ENCODE measurements around the gene ABHD8.

Gene ABHD8

DNA sequence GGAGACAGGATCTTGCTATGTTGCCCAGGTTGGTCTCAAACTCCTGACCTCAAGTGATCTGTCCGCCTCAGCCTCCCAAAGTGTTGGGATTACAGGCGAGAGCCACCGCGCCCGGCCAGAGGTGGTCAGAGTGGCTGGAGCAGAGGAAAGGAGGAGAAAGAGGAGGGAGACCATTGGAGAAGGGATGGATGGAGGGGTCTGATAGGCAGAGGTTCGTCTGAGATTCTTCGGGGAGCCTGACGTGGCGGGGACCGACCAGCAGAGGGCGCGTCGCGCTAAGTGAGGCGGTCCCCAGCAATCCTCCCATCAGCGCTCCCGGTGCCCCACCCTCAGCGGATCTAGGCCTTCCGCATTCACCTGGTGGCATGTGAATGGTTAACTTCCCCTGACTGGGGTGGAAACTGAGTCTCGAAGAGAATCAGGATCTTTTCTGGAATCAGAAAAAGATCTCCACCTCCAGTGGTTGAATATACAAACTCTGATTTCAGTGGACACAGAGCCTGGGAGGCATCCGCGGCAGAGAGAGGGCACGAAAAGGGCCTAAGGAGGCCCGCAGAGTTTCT, 43.0 kb upstream of the ABHD8 start:
- TF ChIP-seq, protein P1, sequence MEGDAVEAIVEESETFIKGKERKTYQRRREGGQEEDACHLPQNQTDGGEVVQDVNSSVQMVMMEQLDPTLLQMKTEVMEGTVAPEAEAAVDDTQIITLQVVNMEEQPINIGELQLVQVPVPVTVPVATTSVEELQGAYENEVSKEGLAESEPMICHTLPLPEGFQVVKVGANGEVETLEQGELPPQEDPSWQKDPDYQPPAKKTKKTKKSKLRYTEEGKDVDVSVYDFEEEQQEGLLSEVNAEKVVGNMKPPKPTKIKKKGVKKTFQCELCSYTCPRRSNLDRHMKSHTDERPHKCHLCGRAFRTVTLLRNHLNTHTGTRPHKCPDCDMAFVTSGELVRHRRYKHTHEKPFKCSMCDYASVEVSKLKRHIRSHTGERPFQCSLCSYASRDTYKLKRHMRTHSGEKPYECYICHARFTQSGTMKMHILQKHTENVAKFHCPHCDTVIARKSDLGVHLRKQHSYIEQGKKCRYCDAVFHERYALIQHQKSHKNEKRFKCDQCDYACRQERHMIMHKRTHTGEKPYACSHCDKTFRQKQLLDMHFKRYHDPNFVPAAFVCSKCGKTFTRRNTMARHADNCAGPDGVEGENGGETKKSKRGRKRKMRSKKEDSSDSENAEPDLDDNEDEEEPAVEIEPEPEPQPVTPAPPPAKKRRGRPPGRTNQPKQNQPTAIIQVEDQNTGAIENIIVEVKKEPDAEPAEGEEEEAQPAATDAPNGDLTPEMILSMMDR (conservative IDR thresholded peaks at IDR 0.05; ENCODE audit: low read depth, low read length): peak; percentile 86
- DNase-seq (ENCODE audit: low read depth): no peak
- H3K4me3 ChIP-seq (ENCODE audit: low read length): no peak overlapping the region

DNA sequence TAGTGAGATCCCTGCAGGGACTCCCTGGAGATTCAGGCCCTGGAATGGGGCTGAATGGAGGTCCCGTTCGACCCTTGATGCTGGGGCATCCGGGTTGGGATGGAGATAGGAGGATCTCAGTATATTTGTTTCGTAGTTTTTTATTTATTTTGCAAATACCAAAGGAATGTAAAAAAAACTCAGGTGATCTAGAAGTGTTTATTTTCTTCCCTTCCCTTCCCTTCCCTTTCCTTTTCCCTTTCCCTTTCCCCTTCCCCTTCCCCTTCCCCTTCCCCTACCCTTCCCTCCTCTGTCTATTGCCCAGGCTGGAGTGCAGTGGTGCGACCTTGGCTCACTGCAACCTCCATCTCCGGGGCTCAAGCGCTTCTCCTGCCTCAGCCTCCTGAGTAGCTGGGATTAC, 38.6 kb upstream of the ABHD8 start:
- TF ChIP-seq, protein P1 (conservative IDR thresholded peaks at IDR 0.05; ENCODE audit: low read depth, low read length): no peak
- no peak overlapping the region for H3K4me3 ChIP-seq (ENCODE audit: low read length)
- DNase-seq (ENCODE audit: low read depth): no peak

DNA sequence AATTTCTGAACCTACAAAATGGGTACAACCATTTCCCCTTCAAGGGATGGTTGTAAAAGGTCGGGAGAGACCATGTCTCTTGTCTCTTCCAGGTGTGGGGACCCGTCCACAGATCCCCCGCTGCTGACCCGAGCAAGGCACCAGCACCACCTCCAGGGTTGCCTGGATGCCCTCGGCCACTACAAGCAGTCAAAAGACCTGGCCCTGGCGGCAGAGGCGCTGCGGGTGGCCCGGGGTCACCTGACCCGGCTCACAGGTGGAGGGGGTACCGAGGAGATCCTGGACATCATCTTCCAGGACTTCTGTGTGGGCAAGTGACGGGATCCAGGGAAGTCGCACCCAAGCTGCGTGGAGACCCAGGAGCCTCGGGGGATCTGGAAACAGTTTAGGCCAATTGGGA, 38.2 kb upstream of the ABHD8 start:
- no peak for DNase-seq (ENCODE audit: low read depth)
- TF ChIP-seq, protein P1 (conservative IDR thresholded peaks at IDR 0.05; ENCODE audit: low read depth, low read length): no peak
- no peak overlapping the region for H3K4me3 ChIP-seq (ENCODE audit: low read length)

DNA sequence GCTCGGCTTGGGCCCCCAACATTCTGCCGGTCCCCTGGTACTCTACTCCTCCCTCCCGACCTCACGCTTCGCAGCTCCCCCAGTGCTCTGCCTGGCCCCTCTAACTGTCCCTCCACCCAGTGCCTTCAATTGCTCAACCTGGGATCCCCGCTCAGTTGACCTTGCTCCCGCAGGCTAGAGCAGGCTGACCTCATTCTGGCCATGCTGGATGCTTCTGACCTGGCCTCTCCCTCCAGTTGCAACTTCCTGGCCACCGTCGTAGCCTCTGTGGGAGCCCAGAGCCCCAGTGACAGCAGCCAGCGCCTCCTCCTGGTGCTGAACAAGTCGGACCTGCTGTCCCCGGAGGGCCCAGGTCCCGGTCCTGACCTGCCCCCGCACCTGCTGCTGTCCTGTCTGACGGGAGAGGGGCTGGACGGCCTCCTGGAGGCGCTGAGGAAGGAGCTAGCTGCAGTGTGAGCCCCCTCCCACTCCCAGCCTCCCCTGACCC, 37.7 kb upstream of the ABHD8 start:
- TF ChIP-seq, protein P1 (conservative IDR thresholded peaks at IDR 0.05; ENCODE audit: low read depth, low read length): no peak
- no peak overlapping the region for H3K4me3 ChIP-seq (ENCODE audit: low read length)
- DNase-seq (ENCODE audit: low read depth): no peak

DNA sequence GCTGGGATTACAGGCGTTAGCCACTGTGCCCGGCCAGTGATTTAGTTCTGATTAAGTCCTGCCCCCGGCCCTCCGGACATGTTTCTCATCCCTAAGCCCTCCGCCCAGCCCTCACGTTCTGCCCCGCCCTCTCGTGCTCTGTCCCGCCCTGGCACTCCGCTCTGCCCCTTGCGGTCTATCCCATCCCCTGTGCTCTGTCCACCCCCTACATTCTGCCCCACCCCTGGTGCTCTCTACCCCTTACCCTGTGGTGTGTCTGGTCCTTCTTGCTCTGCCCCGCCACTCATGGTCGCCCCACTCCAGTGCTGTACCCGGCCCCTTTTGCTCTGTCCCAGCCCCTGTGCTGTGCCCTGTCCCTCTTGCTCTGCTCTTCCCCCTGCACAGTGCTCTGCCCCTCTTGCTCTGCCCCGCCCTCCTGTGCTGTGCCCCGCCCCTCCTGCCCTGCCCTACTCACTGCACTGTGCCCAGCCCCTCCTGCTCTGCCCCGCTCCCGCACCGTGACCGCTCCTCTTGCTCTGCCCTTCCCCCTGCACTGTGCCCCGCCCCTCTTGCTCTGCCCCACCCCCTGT, 37.2 kb upstream of the ABHD8 start:
- DNase-seq (ENCODE audit: low read depth): no peak
- H3K4me3 ChIP-seq (ENCODE audit: low read length): no peak overlapping the region
- TF ChIP-seq, protein P1 (conservative IDR thresholded peaks at IDR 0.05; ENCODE audit: low read depth, low read length): no peak

DNA sequence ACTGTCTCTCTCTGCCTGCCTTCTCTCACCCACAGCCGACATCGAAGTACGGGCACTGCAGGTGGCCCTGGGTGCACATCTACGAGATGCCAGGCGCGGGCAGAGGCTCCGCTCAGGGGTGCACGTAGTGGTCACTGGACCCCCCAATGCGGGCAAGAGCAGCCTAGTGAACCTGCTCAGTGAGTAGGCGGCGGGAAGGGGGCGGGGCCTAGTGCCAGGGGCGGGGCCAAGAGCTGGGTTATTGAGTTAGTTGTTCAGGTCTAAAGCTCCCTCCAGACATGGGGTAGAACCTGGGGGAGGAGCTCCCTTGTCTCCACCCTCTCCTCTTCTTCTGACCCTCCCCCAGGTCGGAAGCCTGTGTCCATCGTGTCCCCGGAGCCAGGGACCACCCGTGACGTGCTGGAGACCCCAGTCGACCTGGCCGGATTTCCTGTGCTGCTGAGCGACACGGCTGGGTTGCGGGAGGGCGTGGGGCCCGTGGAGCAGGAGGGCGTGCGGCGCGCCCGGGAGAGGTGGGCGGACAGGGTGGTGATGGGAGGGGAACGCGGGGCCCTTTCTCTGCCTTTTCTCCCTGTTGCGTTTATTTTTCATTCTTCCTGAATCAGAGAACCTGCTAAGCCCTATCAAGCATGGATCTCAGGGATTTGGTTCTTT, 36.0 kb upstream of the ABHD8 start:
- TF ChIP-seq, protein P1 (conservative IDR thresholded peaks at IDR 0.05; ENCODE audit: low read depth, low read length): no peak
- DNase-seq (ENCODE audit: low read depth): no peak
- no peak overlapping the region for H3K4me3 ChIP-seq (ENCODE audit: low read length)

Measured in retinal pigment epithelial cell (primary cell).